Skin epidermis (tissue), 12 donors: ENCODE measurements around the gene EGFL7.

Source experiments
- H3K27ac ChIP-seq, 21 experiments: fragments of 200-600 bp; sonication (generic) in 11 of 21; one replicate each; pipeline ENCODE4 v1.5.0; 2020; ENCODE audit warnings: mild to moderate bottlenecking in 3 of 21, inconsistent platforms in 2 of 21, moderate library complexity in 2 of 21
- H3K4me3 ChIP-seq, 7 experiments: fragments of 200-600 bp; sonication (generic) in 2 of 7; one replicate each; pipeline ENCODE4 v1.5.0; 2020; ENCODE audit warnings: inconsistent platforms in 2 of 7, mild to moderate bottlenecking in 2 of 7, moderate library complexity in 1 of 7

EGFL7 gene

GRCh38 chr9:136667940-136668760 is 5.4 kb downstream of the EGFL7 start:
- H3K27ac ChIP-seq = peak overlapping the region in 15 of 21 experiments; percentile 2 to 70 (median 42)
- peak overlapping the region; percentile 11 to 38 (median 27) for H3K4me3 ChIP-seq

DNA sequence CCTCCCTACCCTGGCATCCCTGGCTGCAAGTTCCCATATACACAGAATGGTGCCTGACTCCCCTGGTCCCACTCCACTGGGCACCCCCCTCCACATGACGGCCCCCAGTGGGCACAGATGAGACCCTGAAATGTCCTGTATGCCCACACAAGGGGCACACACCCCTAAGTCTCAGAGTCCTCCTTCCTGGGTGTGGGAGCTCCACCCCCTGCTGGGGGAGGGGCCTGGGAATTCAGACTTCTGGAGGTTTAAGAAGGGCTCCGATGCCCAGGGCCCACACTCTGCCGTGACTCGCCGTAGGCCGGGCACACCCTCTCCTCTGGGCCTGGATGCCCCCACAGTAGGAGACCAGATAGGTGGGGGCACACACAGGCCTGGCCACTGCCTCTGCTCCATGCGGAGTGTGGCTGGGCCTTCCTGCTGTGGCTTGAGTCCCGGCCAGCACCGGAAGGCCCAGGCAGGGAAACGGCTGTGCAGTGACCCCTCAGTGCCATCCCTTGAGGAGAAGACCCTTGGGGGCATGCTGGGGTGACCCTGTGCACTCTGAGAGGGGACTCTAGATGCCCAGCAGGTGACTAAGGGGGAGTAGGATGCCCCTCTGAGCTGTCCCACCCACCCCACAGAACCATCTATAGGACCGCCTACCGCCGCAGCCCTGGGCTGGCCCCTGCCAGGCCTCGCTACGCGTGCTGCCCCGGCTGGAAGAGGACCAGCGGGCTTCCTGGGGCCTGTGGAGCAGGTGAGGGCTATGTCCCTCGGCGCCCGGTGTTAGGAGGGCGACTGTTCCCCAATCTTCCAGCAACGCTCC is 6.5 kb downstream of the EGFL7 start:
- Histone ChIP-seq H3K4me3 (peak overlapping the region in 6 of 7 experiments; percentile 2 to 38 (median 23)), H3K27ac (peak overlapping the region in 11 of 21 experiments; percentile 2 to 70 (median 30))

DNA sequence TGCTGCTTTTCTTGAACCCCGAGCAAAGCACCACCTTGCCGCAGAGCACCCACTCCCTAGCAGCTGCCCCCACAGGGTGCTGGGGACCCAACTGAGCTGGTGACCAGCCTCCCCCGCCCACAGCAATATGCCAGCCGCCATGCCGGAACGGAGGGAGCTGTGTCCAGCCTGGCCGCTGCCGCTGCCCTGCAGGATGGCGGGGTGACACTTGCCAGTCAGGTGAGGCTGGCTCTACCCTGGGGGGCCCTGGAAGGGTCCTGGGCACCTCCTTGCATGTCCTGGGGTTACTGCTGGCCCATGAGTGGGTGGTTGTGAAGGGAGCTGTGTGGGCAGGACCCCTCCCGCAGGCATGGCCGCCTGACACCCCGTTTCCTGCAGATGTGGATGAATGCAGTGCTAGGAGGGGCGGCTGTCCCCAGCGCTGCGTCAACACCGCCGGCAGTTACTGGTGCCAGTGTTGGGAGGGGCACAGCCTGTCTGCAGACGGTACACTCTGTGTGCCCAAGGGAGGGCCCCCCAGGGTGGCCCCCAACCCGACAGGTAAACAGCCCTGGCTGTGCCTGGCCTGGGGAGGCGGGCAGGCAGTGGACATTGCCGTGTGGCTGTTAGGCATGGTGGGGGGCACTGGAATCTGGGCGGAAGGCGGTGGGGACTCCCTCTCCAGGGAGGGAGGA is 7.2 kb downstream of the EGFL7 start:
- Histone ChIP-seq H3K4me3 (peak overlapping the region in 4 of 7 experiments; percentile 1 to 19 (median 6)), H3K27ac (peak overlapping the region in 8 of 21 experiments; percentile 10 to 70 (median 41))

- H3K4me3 ChIP-seq = peak overlapping the region in 1 of 7 experiments; percentile 19
- peak overlapping the region in 5 of 21 experiments; percentile 3 to 70 (median 37) for H3K27ac ChIP-seq
These were observed 8.0 kb downstream of the EGFL7 start for GRCh38 chr9:136670576-136671253.

DNA sequence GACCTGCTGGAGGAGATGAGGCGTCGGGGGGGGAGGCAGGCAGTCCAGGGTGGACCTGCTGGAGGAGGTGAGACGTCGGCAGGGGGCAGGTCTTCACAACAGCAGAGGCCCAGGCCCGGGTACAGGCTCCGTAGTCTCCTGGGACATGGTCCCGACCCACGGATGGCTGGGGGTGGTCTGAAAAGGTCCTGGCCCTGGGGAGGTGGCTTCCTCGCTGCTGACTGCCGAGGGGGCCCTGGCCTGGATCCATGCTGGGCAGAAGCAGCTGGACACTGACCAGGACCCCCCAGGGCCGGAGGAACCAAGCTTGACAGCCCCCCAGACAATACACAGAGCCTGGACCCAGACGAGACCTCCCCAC is 8.5 kb downstream of the EGFL7 start:
- H3K27ac ChIP-seq = no peak overlapping the region
- no peak overlapping the region for H3K4me3 ChIP-seq

- Histone ChIP-seq H3K4me3 (no peak overlapping the region), H3K27ac (peak overlapping the region in 1 of 21 experiments; percentile 17)
These were observed 9.1 kb downstream of the EGFL7 start for GRCh38 chr9:136671646-136672430.

DNA sequence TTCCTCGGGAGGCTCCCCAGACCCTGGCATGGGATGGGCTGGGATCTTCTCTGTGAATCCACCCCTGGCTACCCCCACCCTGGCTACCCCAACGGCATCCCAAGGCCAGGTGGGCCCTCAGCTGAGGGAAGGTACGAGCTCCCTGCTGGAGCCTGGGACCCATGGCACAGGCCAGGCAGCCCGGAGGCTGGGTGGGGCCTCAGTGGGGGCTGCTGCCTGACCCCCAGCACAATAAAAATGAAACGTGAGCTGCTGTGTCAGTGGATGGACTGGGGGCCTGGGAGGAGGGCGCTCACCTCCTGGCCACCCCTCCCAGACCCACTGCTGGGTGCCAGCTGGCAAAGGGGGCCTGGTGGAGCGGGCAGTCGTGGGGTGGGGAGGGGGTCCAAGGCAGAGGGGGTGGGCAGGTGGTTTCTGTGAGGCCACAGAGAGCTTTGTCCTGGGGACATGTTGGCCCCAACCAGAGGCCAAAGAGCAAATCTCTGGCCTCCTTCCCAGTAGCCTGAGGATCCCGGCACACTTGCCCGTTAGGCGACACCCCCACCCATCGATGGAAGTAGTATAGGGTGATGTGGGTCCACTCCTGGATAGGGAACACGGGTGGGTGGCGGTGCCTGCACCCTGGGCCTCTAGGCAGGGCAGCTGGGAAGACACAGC is 9.8 kb downstream of the EGFL7 start:
- H3K4me3 ChIP-seq = no peak overlapping the region
- H3K27ac ChIP-seq = no peak overlapping the region

- Histone ChIP-seq H3K27ac (no peak overlapping the region), H3K4me3 (no peak overlapping the region)
These were observed 10.6 kb downstream of the EGFL7 start for GRCh38 chr9:136673088-136673974.

DNA sequence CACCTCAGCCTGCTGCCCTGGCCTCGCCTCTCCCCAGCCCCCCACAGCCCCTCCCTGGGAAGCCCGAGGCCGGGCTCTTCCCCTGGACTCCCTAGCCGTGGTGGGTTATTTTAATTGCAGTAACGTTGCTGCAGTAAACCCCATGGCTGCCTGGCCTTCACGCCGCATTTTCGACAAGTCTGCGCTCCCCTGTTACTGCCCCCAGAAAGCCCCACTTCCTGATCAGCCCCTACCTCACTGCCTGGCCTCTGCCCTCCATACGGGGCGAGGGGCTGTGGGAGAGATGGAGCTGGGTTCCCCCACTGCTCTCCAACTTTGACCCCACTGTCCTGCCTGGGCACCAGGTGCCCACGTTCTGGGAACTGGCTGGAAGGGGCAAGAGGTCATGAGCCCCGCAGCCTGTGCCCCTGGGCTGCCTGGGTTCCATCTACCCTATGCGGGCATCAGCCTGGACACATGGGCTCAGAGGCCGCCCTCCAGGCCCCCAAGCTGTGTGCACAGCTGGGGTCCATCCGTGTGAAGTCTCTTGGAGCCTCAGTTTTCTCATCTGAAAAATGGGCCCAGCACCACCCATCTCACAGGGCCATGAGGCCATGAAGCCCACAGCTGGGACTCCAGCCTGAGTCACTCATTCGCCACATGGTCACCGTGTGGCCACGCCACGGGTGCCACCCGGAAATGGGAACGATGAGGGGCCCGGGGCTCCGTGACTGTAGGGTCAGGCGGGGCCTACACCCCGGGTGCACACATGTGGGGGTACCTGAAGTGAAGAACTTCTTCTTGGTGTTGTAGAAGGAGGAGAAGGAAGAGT is 11.5 kb downstream of the EGFL7 start:
- Histone ChIP-seq H3K27ac (no peak overlapping the region), H3K4me3 (no peak overlapping the region)

DNA sequence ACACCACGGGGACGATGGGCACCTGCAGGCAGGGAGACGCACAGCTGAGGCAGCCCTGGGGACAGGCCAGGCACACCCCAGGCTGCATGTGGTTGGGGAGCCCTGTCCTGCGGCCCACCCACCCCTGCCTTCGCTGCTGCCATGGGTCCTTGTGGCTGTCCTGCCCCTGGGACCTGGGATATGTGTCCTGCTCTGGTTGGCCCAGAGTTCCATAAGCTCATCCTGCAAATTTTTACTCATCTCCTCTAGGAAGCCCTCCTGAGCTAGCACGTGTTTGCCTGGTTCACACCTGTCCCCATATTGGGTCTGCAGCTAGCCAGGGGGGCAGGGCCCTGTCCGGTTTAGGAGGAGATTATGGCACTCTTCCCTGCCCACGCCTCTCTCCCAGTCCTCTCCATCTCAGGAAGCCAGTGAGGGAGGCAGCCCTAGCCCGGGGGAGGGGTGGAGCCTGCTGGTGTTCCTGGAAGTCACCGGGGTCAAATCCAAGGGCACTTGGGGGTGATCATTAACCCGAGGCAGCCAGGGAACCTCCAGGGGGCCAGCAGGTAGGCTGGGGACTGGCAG is 12.2 kb downstream of the EGFL7 start:
- Histone ChIP-seq H3K27ac (no peak overlapping the region), H3K4me3 (no peak overlapping the region)

DNA sequence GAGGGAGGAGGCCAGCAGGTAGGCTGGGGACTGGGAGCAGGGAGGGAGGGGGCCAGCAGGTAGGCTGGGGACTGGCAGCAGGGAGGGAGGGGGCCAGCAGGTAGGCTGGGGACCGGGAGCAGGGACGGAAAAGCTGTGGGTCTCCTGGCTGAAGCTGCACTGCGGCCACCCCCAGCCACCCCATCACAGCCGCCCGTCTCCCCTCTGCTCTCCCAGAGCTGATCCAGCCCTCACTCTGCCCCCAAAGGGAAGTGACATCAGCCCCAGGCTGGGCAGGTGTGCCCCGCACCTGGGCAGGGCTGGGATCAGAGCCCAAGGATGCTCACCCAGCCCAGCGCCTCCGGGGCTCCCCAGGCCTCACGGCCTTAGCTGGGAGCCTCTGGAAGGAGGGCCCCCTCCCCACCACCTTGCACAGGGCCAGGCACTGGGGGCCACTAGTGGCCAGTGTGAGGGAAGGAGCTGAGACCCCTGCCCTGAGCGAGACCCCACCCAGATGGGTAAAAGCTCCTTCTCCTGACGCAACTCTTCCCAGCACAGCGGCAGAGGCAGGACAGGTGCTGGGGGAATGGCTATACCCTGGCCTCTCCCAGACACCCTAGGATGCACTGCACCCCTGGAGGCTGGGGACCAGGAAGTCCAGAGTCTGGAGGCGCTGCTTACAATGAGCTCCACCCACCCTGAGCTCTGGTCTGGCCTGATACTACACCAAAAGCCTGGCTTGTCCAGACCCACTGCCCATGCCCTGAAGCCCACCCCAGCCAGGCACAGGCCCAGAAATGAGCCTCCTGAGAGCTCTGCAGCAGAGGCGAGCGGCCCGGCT is 13.0 kb downstream of the EGFL7 start:
- Histone ChIP-seq H3K4me3 (no peak overlapping the region), H3K27ac (peak overlapping the region in 1 of 21 experiments; percentile 6)

DNA sequence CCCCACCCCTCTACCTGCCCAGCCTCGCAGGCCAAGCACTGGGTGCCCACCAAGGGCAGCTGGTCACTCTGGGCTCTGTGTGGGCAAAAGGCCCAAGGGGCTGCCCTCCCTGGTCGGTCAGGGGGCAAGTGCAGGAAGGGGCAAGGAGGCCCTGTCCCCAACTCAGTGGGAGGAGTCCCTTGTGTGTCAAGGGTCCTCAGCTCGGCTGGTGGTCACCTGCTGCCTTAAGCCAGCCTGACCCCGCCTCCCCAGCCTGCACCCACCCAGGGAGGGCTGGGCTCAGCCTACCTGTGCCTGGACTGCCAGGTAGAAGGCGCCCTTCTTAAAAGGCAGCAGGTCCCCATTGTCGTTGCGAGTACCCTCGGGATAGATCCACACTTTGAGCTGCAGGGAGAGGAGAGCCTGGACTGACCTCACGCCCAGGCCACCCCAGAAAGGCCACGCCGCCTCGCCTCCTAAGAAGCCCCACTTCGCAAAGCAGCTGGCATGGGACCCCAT is 13.6 kb downstream of the EGFL7 start:
- no peak overlapping the region for H3K27ac ChIP-seq

GRCh38 chr9:136676920-136677686 is 14.4 kb downstream of the EGFL7 start:
- no peak overlapping the region for H3K27ac ChIP-seq
- H3K4me3 ChIP-seq = no peak overlapping the region

More for the DNA sequence above, 13.6 kb downstream of the EGFL7 start:
- H3K4me3 ChIP-seq = no peak overlapping the region

DNA sequence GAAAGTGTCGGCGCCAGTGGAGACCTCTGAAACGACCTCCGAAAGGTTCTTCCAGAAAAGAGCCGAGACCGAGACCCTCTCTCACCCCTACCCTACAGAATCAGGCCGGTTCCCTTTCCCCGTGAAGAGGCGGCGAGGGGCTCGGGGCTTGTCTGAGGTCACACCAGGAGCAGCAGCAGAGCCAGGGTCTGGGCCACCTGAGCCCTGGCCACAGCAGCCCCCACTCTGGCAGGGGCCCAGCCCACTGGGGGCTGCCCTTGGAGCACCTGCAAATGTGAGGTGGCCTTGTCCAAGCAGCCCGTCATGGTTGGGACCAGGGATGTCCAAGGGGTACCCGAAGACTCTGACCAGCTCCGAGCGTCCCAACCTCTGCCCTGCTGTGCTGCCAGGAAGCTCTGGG is 15.3 kb downstream of the EGFL7 start:
- no peak overlapping the region for H3K4me3 ChIP-seq
- no peak overlapping the region for H3K27ac ChIP-seq

- H3K4me3 ChIP-seq = no peak overlapping the region
- H3K27ac ChIP-seq = no peak overlapping the region
These were observed 15.9 kb downstream of the EGFL7 start for GRCh38 chr9:136678624-136679023.
